B cell (primary cell): ENCODE results near the gene POU2F2. TPM values are rescaled to one million over a fixed set of nuclear protein-coding genes. Genes with fewer than 3 reads are reported as not detected.

ENCODE experiments used
- ATAC-seq: fragments of 200-7000 bp; cut with Tn5 transposase; one replicate; pipeline ENCODE4 v1.10.0; 2021; ENCODE audit warnings: low read depth, mild to moderate bottlenecking, moderate number of reproducible peaks, moderate library complexity
- CTCF ChIA-PET: fragments of 350-600 bp; sonication (Branson Sonifier 250); formaldehyde crosslinking; loops from one replicate; lab custom pipeline; 2021; ENCODE audit warnings: antibody characterized with exemption, inconsistent platforms; lab: Charles Lee
- POLR2A ChIA-PET: fragments of 350-600 bp; sonication (Branson Sonifier 250); formaldehyde crosslinking; loops from one replicate; lab custom pipeline; 2021; ENCODE audit warnings: antibody characterized with exemption; lab: Charles Lee
- DNase-seq: peaks from one replicate; pipeline ENCODE4 v3.0.0; 2013
- H2AFZ ChIP-seq: 2 replicates; pipeline ENCODE4 v1.6.1; 2012; ENCODE audit warnings: mild to moderate bottlenecking, low read depth, low read length; ENCODE audit not compliant: insufficient read depth, poor library complexity, severe bottlenecking
- H3K27ac ChIP-seq, 2 donors: 1 replicate in 1 of 2; 2 replicates in 1 of 2; pipeline ENCODE4 v1.5.1; 2012 to 2013; ENCODE audit warnings: low read length in 2 of 2, mild to moderate bottlenecking in 2 of 2, moderate library complexity in 1 of 2
- H3K27me3 ChIP-seq, 4 experiments: fragments of 200-600 bp in 1 of 4; sonication (generic) in 1 of 4; replicated peaks in 1 of 4; 1 replicate in 2 of 4; 2 replicates in 2 of 4; pipeline versions ENCODE4 v1.6.1 to v1.7.0; 2013 to 2016; ENCODE audit warnings: low read length in 3 of 4, mild to moderate bottlenecking in 2 of 4, mixed read lengths in 1 of 4, moderate library complexity in 1 of 4; ENCODE audit not compliant: insufficient read depth in 4 of 4, control insufficient read depth in 3 of 4; ENCODE audit errors: control extremely low read depth in 1 of 4
- H3K36me3 ChIP-seq, 2 experiments: replicated peaks in 1 of 2; 1 replicate in 1 of 2; 2 replicates in 1 of 2; pipeline versions ENCODE4 v1.6.1 to v1.7.1; 2013; ENCODE audit warnings: low read length in 1 of 2; ENCODE audit not compliant: insufficient read depth in 2 of 2, control insufficient read depth in 1 of 2; ENCODE audit errors: control extremely low read depth in 1 of 2, extremely low read depth in 1 of 2
- H3K4me1 ChIP-seq, 2 donors: fragments of 200-600 bp in 1 of 2; sonication (generic) in 1 of 2; 1 replicate in 1 of 2; 2 replicates in 1 of 2; pipeline versions ENCODE4 v1.5.1 to v1.6.1; 2013 to 2017; ENCODE audit warnings: low read length in 2 of 2; ENCODE audit not compliant: control insufficient read depth in 2 of 2, insufficient read depth in 2 of 2
- H3K4me2 ChIP-seq: replicated peaks from 2 replicates; pipeline ENCODE3; 2012; ENCODE audit warnings: mild to moderate bottlenecking, low read depth, low read length; ENCODE audit not compliant: poor library complexity, severe bottlenecking
- H3K4me3 ChIP-seq, 5 experiments: fragments of 200-600 bp in 1 of 5; sonication (generic) in 1 of 5; 1 replicate in 3 of 5; 2 replicates in 2 of 5; pipeline versions ENCODE4 v1.5.1 to v1.7.0; 2011 to 2016; ENCODE audit warnings: low read length in 4 of 5, mild to moderate bottlenecking in 4 of 5, low read depth in 2 of 5, control low read depth in 1 of 5, moderate library complexity in 1 of 5; ENCODE audit not compliant: insufficient read depth in 1 of 5; ENCODE audit errors: control extremely low read depth in 1 of 5, extremely low read depth in 1 of 5
- H3K79me2 ChIP-seq: fragments of 200-600 bp; sonication (generic); one replicate; pipeline ENCODE4 v1.6.0; 2016; ENCODE audit warnings: low read length; ENCODE audit not compliant: control insufficient read depth, insufficient read depth
- H3K9ac ChIP-seq: fragments of 200-600 bp; sonication (generic); 2 replicates; pipeline ENCODE4 v1.6.1; 2017; ENCODE audit warnings: mild to moderate bottlenecking, low read length, moderate library complexity
- H3K9me3 ChIP-seq, 3 donors: one replicate each; pipeline versions ENCODE4 v1.6.1 to v1.7.1; 2013; ENCODE audit warnings: low read length in 2 of 3; ENCODE audit not compliant: control insufficient read depth in 2 of 3, insufficient read depth in 1 of 3; ENCODE audit errors: control extremely low read depth in 1 of 3
- H4K20me1 ChIP-seq: 2 replicates; pipeline ENCODE4 v1.6.0; 2012; ENCODE audit warnings: mild to moderate bottlenecking, low read length; ENCODE audit not compliant: insufficient read depth, control insufficient read depth, poor library complexity, severe bottlenecking
- H3K27ac Mint-ChIP-seq: one replicate; pipeline ENCODE4 v1.8.0; 2021; ENCODE audit warnings: mixed read lengths
- H3K27me3 Mint-ChIP-seq: one replicate; pipeline ENCODE4 v1.8.0; 2021; ENCODE audit warnings: mixed read lengths
- H3K4me1 Mint-ChIP-seq: one replicate; pipeline ENCODE4 v1.8.0; 2021; ENCODE audit warnings: mixed read lengths
- H3K4me3 Mint-ChIP-seq: one replicate; pipeline ENCODE4 v1.8.0; 2021; ENCODE audit warnings: mixed read lengths
- H3K9me3 Mint-ChIP-seq: one replicate; pipeline ENCODE4 v1.8.0; 2022; ENCODE audit warnings: mixed read lengths; ENCODE audit not compliant: insufficient read depth
- EZH2 ChIP-seq: IDR thresholded peaks from 2 replicates; pipeline ENCODE4 v1.6.1; 2012; ENCODE audit warnings: borderline replicate concordance, low read depth, mild to moderate bottlenecking, moderate library complexity, low read length; ENCODE audit not compliant: insufficient read depth, poor library complexity, severe bottlenecking
- WGBS: methylation state at CpG from one replicate; pipeline ENCODE4 v1.1.5; 2013; ENCODE audit warnings: missing lambda C conversion rate; ENCODE audit not compliant: insufficient coverage; 5-methylcytosine and 5-hydroxymethylcytosine counted together
- intact Hi-C: fragments of 100-400 bp; cut with micrococcal nuclease; formaldehyde crosslinking; loops from one replicate; pipeline ENCODE4 v1.10.0; 2022
- polyA plus RNA-seq: library from polyadenylated mRNA; depleted of rRNA; stranded (reverse); fragments of >200 nt; gene quantifications from 2 replicates; pipeline ENCODE4 v1.2.3, GENCODE V29; 2012
- total RNA-seq, 2 donors: library from RNA; stranded (reverse); fragments of 120-200 nt in 1 of 2; gene quantifications; 1 replicate in 1 of 2; 2 replicates in 1 of 2; pipeline versions ENCODE4 v1.2.3 to v1.2.4, GENCODE V29; 2013 to 2022
- TF ChIP-seq, protein P1 (sequence below): fragments of 200-600 bp; IDR thresholded peaks from one replicate; pipeline ENCODE4 v1.8.0; 2022; ENCODE audit warnings: antibody characterized with exemption, mild to moderate bottlenecking

POU2F2 gene
- total and polyA plus RNA-seq, 2 donors (not counting 1 experiment from before 2014, with no cell fraction given) = 152 to 170 TPM

DNA sequence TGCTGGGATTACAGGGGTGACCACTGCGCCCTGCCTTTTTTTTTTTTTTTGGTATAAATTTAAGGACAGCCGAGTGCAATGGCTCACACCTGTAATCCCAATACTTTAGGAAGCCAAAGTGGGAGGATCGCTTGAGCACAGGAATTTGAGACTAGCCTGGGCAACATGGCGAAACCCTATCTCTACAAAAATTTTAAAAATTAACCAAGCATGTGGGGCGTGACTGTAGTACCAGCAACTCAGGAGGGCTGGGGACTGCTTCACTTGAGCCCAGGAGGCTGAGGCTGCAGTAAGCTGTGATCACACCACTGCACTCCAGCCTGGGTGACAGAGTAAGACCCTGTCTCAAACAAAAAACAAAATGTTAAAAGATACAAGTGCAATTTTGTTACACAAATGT is 34.8 kb downstream of the POU2F2 start:
- no peaks in the 10 kb centered on the region for H3K27me3 ChIP-seq
- TF ChIP-seq, protein P1, sequence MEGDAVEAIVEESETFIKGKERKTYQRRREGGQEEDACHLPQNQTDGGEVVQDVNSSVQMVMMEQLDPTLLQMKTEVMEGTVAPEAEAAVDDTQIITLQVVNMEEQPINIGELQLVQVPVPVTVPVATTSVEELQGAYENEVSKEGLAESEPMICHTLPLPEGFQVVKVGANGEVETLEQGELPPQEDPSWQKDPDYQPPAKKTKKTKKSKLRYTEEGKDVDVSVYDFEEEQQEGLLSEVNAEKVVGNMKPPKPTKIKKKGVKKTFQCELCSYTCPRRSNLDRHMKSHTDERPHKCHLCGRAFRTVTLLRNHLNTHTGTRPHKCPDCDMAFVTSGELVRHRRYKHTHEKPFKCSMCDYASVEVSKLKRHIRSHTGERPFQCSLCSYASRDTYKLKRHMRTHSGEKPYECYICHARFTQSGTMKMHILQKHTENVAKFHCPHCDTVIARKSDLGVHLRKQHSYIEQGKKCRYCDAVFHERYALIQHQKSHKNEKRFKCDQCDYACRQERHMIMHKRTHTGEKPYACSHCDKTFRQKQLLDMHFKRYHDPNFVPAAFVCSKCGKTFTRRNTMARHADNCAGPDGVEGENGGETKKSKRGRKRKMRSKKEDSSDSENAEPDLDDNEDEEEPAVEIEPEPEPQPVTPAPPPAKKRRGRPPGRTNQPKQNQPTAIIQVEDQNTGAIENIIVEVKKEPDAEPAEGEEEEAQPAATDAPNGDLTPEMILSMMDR = no peak
- no peak for TF ChIP-seq EZH2
- H3K27me3 Mint-ChIP-seq = no peaks in the 10 kb centered on the region
- ATAC-seq (no peak), DNase-seq (no peak)
- peaks cover 1 to 77% of the 10 kb centered on the region in 2 experiments for H3K36me3 ChIP-seq
- H3K27ac Mint-ChIP-seq = no peak overlapping the region
- no peak overlapping the region for H3K4me3 ChIP-seq
- no peak overlapping the region for H3K4me2 ChIP-seq
- H2AFZ ChIP-seq = no peak overlapping the region
- POLR2A ChIA-PET = no interaction called here
- no peak overlapping the region for H3K4me3 Mint-ChIP-seq
- H3K4me1 Mint-ChIP-seq = peaks cover 8% of the 10 kb centered on the region
- no peak overlapping the region for H3K9ac ChIP-seq
- H3K79me2 ChIP-seq = peaks cover 50% of the 10 kb centered on the region
- WGBS = 100% methylated on average over 2 of the region's 5 CpGs
- no peaks in the 10 kb centered on the region for H3K9me3 Mint-ChIP-seq
- H4K20me1 ChIP-seq = peaks cover 95% of the 10 kb centered on the region
- no peaks in the 10 kb centered on the region for H3K9me3 ChIP-seq
- H3K4me1 ChIP-seq = peaks cover 0 to 1% of the 10 kb centered on the region in 2 donors
- CTCF ChIA-PET = no interaction called here
- H3K27ac ChIP-seq = no peak overlapping the region
- intact Hi-C loops = no loop called here

DNA sequence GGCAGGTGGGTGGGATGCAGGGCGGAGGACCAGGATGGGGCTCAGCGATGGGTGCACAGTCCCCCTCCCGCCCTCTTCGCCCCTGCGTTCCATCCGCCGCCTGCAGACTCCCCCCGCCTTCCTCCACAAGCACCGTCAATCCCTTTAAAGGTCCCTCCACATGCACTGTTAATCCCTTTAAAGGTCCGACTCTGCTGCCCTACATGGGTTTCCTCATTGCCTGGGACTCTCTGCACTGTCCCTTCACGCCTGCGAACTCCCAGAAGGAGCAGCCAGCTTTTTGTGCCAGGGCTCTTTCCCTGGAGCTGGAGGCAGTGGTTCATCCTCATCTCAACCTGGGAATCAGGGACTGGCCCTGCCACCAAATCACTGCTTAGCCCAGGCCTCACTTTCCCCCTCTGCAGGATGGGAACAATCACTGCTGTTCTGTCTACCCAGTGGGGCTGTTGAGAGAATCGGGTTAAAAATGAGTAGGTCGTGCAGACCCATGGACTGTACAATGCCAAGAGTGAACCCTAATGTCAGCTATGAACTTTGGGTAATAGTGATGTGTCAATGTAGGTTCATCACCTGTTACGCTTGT is 35.9 kb downstream of the POU2F2 start:
- no peak overlapping the region for H3K27ac ChIP-seq
- no peak for TF ChIP-seq EZH2
- TF ChIP-seq, protein P1 = no peak
- ChIA-PET CTCF (interaction anchor here (0.7 to 1.4 kb wide), 2 partner anchors 12 to 103 kb away, joined by 4 to 5 read pairs; no protein-coding TSS in a partner anchor), POLR2A (interaction anchor here (0.6 to 1.0 kb wide), 4 partner anchors 80 to 272 kb away, joined by 4 to 7 read pairs (median 6); no protein-coding TSS in a partner anchor)
- peaks cover 95% of the 10 kb centered on the region for H4K20me1 ChIP-seq
- 100% methylated on average over 10 of the region's 15 CpGs for WGBS
- no peaks in the 10 kb centered on the region for H3K9me3 ChIP-seq
- Mint-ChIP-seq H3K9me3 (no peaks in the 10 kb centered on the region), H3K27me3 (no peaks in the 10 kb centered on the region), H3K27ac (no peak overlapping the region), H3K4me3 (no peak overlapping the region), H3K4me1 (peaks cover 10% of the 10 kb centered on the region)
- no peak overlapping the region for H3K4me2 ChIP-seq
- no peak overlapping the region for H3K9ac ChIP-seq
- intact Hi-C loops = no loop called here
- ATAC-seq = no peak
- no peak overlapping the region for H2AFZ ChIP-seq
- DNase-seq = no peak
- H3K4me3 ChIP-seq = no peak overlapping the region
- peaks cover 42% of the 10 kb centered on the region for H3K79me2 ChIP-seq
- H3K27me3 ChIP-seq = no peaks in the 10 kb centered on the region
- peaks cover 1 to 82% of the 10 kb centered on the region in 2 experiments for H3K36me3 ChIP-seq
- H3K4me1 ChIP-seq = peaks cover 0 to 12% of the 10 kb centered on the region in 2 donors
